Progenitor cell of endocrine pancreas (in vitro differentiated cells): ENCODE data around the gene PARPBP. TPM values are rescaled to one million over a fixed set of nuclear protein-coding genes. Genes with fewer than 3 reads are reported as not detected.
"Not testable (repeated sequence)": the region's sequence is repeated elsewhere in the genome, so short reads cannot be mapped to it uniquely, and the experiment has no call there.

Source experiments
- DNase-seq: peaks from one replicate; pipeline ENCODE4 v3.0.0; 2021; ENCODE audit warnings: low spot score; ENCODE audit not compliant: unreplicated experiment
- H3K27ac Mint-ChIP-seq: 2 replicates; pipeline ENCODE4 v1.8.0; 2021; ENCODE audit warnings: mild to moderate bottlenecking, moderate library complexity, mixed read lengths
- H3K27me3 Mint-ChIP-seq: 2 replicates; pipeline ENCODE4 v1.8.0; 2021; ENCODE audit warnings: mixed read lengths
- H3K36me3 Mint-ChIP-seq: 2 replicates; pipeline ENCODE4 v1.8.0; 2022; ENCODE audit warnings: mixed read lengths; ENCODE audit not compliant: insufficient read depth
- H3K4me1 Mint-ChIP-seq: 2 replicates; pipeline ENCODE4 v1.8.0; 2021; ENCODE audit warnings: low read depth, mixed read lengths
- H3K4me3 Mint-ChIP-seq: 2 replicates; pipeline ENCODE4 v1.8.0; 2021; ENCODE audit warnings: low read depth, mild to moderate bottlenecking, moderate library complexity, mixed read lengths
- H3K9me3 Mint-ChIP-seq: 2 replicates; pipeline ENCODE4 v1.8.0; 2021; ENCODE audit warnings: low read depth, mixed read lengths
- CTCF ChIP-seq: fragments of 200-600 bp; sonication (generic); IDR thresholded peaks from one replicate; pipeline ENCODE4 v1.5.0; 2021; ENCODE audit warnings: antibody characterized with exemption, mild to moderate bottlenecking; ENCODE audit not compliant: unreplicated experiment
- total RNA-seq: library from RNA; stranded (reverse); gene quantifications from 2 replicates; pipeline ENCODE4 v1.2.1, GENCODE V29; 2021

Gene PARPBP
- total RNA-seq, 1 donor from 2014 or later = 17.0 TPM

- TF ChIP-seq CTCF = no peak
- no peaks in the 10 kb centered on the region for H3K9me3 Mint-ChIP-seq
- H3K27ac Mint-ChIP-seq = no peak overlapping the region
- H3K4me1 Mint-ChIP-seq = peaks cover 3% of the 10 kb centered on the region
- H3K4me3 Mint-ChIP-seq = no peak overlapping the region
- no peaks in the 10 kb centered on the region for H3K27me3 Mint-ChIP-seq
- H3K36me3 Mint-ChIP-seq = peaks cover 11% of the 10 kb centered on the region
- no peak for DNase-seq
Observed at GRCh38 chr12:102114212-102114611, 5.8 kb upstream of the PARPBP start.

- no peak overlapping the region for H3K27ac Mint-ChIP-seq
- no peaks in the 10 kb centered on the region for H3K27me3 Mint-ChIP-seq
- DNase-seq = no peak
- H3K4me3 Mint-ChIP-seq = no peak overlapping the region
- no peaks in the 10 kb centered on the region for H3K9me3 Mint-ChIP-seq
- no peak for TF ChIP-seq CTCF
- no peaks in the 10 kb centered on the region for H3K36me3 Mint-ChIP-seq
- peaks cover 11% of the 10 kb centered on the region for H3K4me1 Mint-ChIP-seq
Observed at GRCh38 chr12:102116392-102116791, 3.6 kb upstream of the PARPBP start.

GRCh38 chr12:102118874-102119273 is 1.1 kb upstream of the PARPBP start:
- no peak for DNase-seq
- peaks cover 11% of the 10 kb centered on the region for H3K4me1 Mint-ChIP-seq
- no peak for TF ChIP-seq CTCF
- H3K27ac Mint-ChIP-seq = no peak overlapping the region
- H3K27me3 Mint-ChIP-seq = no peaks in the 10 kb centered on the region
- no peaks in the 10 kb centered on the region for H3K9me3 Mint-ChIP-seq
- H3K36me3 Mint-ChIP-seq = no peaks in the 10 kb centered on the region
- H3K4me3 Mint-ChIP-seq = peak overlapping the region; percentile 79

- no peaks in the 10 kb centered on the region for H3K27me3 Mint-ChIP-seq
- H3K4me3 Mint-ChIP-seq = peak overlapping the region; percentile 79
- peak overlapping the region; percentile 93 for H3K27ac Mint-ChIP-seq
- H3K4me1 Mint-ChIP-seq = peaks cover 11% of the 10 kb centered on the region
- no peaks in the 10 kb centered on the region for H3K9me3 Mint-ChIP-seq
- no peak for TF ChIP-seq CTCF
- no peak for DNase-seq
- H3K36me3 Mint-ChIP-seq = peaks cover 1% of the 10 kb centered on the region
Observed at GRCh38 chr12:102120564-102120873, 536 bp downstream of the PARPBP start.

GRCh38 chr12:102120886-102121285 is 903 bp downstream of the PARPBP start:
- Mint-ChIP-seq H3K4me3 (peak overlapping the region; percentile 79), H3K27me3 (no peaks in the 10 kb centered on the region), H3K4me1 (peaks cover 11% of the 10 kb centered on the region), H3K36me3 (peaks cover 1% of the 10 kb centered on the region), H3K9me3 (no peaks in the 10 kb centered on the region), H3K27ac (peak overlapping the region; percentile 93)
- no peak for TF ChIP-seq CTCF
- DNase-seq = no peak

GRCh38 chr12:102121328-102121727 is 1.3 kb downstream of the PARPBP start:
- not testable (repeated sequence) for H3K36me3 Mint-ChIP-seq, H3K27ac Mint-ChIP-seq, DNase-seq, H3K9me3 Mint-ChIP-seq, H3K4me3 Mint-ChIP-seq, H3K27me3 Mint-ChIP-seq
- peaks cover 11% of the 10 kb centered on the region for H3K4me1 Mint-ChIP-seq

GRCh38 chr12:102130720-102131119 is 10.7 kb downstream of the PARPBP start:
- not testable (repeated sequence) for H3K4me3 Mint-ChIP-seq, DNase-seq, H3K27ac Mint-ChIP-seq, H3K4me1 Mint-ChIP-seq, H3K27me3 Mint-ChIP-seq
- Mint-ChIP-seq H3K9me3 (peaks cover 12% of the 10 kb centered on the region), H3K36me3 (peaks cover 30% of the 10 kb centered on the region)

- not testable (repeated sequence) for H3K4me1 Mint-ChIP-seq, H3K27ac Mint-ChIP-seq, H3K27me3 Mint-ChIP-seq, DNase-seq, H3K4me3 Mint-ChIP-seq
- peaks cover 12% of the 10 kb centered on the region for H3K9me3 Mint-ChIP-seq
- H3K36me3 Mint-ChIP-seq = peaks cover 30% of the 10 kb centered on the region
Observed at GRCh38 chr12:102131442-102131841, 11.5 kb downstream of the PARPBP start.

- H3K9me3 Mint-ChIP-seq = peaks cover 18% of the 10 kb centered on the region
Observed at GRCh38 chr12:102137619-102138018, 17.6 kb downstream of the PARPBP start.

More at GRCh38 chr12:102137619-102138018, 17.6 kb downstream of the PARPBP start:
- H3K4me3 Mint-ChIP-seq, H3K27me3 Mint-ChIP-seq, DNase-seq, H3K4me1 Mint-ChIP-seq, H3K27ac Mint-ChIP-seq: not testable (repeated sequence)
- H3K36me3 Mint-ChIP-seq = peaks cover 28% of the 10 kb centered on the region
